Epidermal melanocyte (primary cell): ENCODE results near the gene CFAP300.

Source experiments
- DNase-seq: peaks from one replicate; pipeline ENCODE4 v3.0.0; 2011; ENCODE audit warnings: low spot score; ENCODE audit not compliant: insufficient read length

The CFAP300 gene

GRCh38 chr11:102120437-102120973 lies 73.3 kb downstream of the CFAP300 start:
- DNase-seq = no peak

- no peak for DNase-seq
Measured at GRCh38 chr11:102121329-102121728, 74.1 kb downstream of the CFAP300 start.
